Activated CD4-positive, alpha-beta memory T cell treated with anti-CD3 and anti-CD28 coated beads for 36 hours (primary cell): ENCODE measurements around the gene IFNAR2. TPM values are rescaled to one million over a fixed set of nuclear protein-coding genes. Genes with fewer than 3 reads are reported as not detected.
A peak's percentile ranks its signal among the peaks of the same experiment; 100 is the strongest.

Experiments
- CTCF ChIA-PET: fragments of 350-600 bp; sonication (Branson Sonifier 250); formaldehyde crosslinking; loops from one replicate; lab custom pipeline; 2021; ENCODE audit warnings: antibody characterized with exemption, inconsistent platforms; lab: Charles Lee
- POLR2A ChIA-PET: fragments of 350-600 bp; sonication (Branson Sonifier 250); formaldehyde crosslinking; loops from one replicate; lab custom pipeline; 2021; ENCODE audit warnings: antibody characterized with exemption; lab: Charles Lee
- DNase-seq: peaks from one replicate; pipeline ENCODE4 v3.0.0-alpha.2; 2020
- H3K27ac Mint-ChIP-seq: one replicate; pipeline ENCODE4 v1.8.0; 2021; ENCODE audit warnings: mixed read lengths
- H3K27me3 Mint-ChIP-seq: one replicate; pipeline ENCODE4 v1.8.0; 2021; ENCODE audit warnings: mixed read lengths
- H3K36me3 Mint-ChIP-seq: one replicate; pipeline ENCODE4 v1.8.0; 2021; ENCODE audit warnings: mixed read lengths
- H3K4me1 Mint-ChIP-seq: one replicate; pipeline ENCODE4 v1.8.0; 2021; ENCODE audit warnings: low read depth, mixed read lengths
- H3K4me3 Mint-ChIP-seq: one replicate; pipeline ENCODE4 v1.8.0; 2021; ENCODE audit warnings: mild to moderate bottlenecking, mixed read lengths
- H3K9me3 Mint-ChIP-seq: one replicate; pipeline ENCODE4 v1.8.0; 2021; ENCODE audit warnings: mixed read lengths
- intact Hi-C: fragments of 100-400 bp; cut with micrococcal nuclease; formaldehyde crosslinking; loops from one replicate; pipeline ENCODE4 v1.15.1; 2023
- total RNA-seq, 2 experiments: library from RNA; stranded (reverse); gene quantifications; one replicate each; pipeline ENCODE4 v1.2.3, GENCODE V29; 2021

IFNAR2 gene
- total RNA-seq, 2 experiments from 2014 or later: 29.9 to 30.1 TPM

- peaks cover 48% of the 10 kb centered on the region for H3K36me3 Mint-ChIP-seq
- DNase-seq: peak; percentile 66
- H3K27me3 Mint-ChIP-seq: no peaks in the 10 kb centered on the region
- H3K27ac Mint-ChIP-seq: peak overlapping the region; percentile 79
- no peaks in the 10 kb centered on the region for H3K9me3 Mint-ChIP-seq
- peak overlapping the region; percentile 99 for H3K4me3 Mint-ChIP-seq
- H3K4me1 Mint-ChIP-seq: peaks cover 65% of the 10 kb centered on the region
- intact Hi-C loops: loop anchor here (1.0 to 5.0 kb wide), 5 partner anchors 30 to 273 kb away; partner anchors contain the start of genes GART, IFNAR1 and SON
- CTCF ChIA-PET: interaction anchor here (0.6 to 1.3 kb wide), 6 partner anchors 10 to 177 kb away, joined by 3 to 5 read pairs (median 3); no protein-coding TSS in a partner anchor
- POLR2A ChIA-PET: interaction anchor here (0.6 to 1.2 kb wide), 4 partner anchors 13 to 41 kb away, joined by 3 to 6 read pairs (median 3); no protein-coding TSS in a partner anchor
Measured at GRCh38 chr21:33268737-33269441, 39.2 kb downstream of the IFNAR2 start.

GRCh38 chr21:33270986-33271385, 41.2 kb downstream of the IFNAR2 start:
- no peaks in the 10 kb centered on the region for H3K27me3 Mint-ChIP-seq
- CTCF ChIA-PET: no interaction called here

GRCh38 chr21:33273044-33273443, 43.3 kb downstream of the IFNAR2 start:
- Mint-ChIP-seq H3K4me3 (no peak overlapping the region), H3K27ac (no peak overlapping the region), H3K27me3 (no peaks in the 10 kb centered on the region), H3K9me3 (no peaks in the 10 kb centered on the region), H3K36me3 (peaks cover 52% of the 10 kb centered on the region), H3K4me1 (peaks cover 40% of the 10 kb centered on the region)
- DNase-seq: no peak
- ChIA-PET POLR2A (interaction anchor here (1.4 kb wide), 1 partner anchor 17 kb away, joined by 3 read pairs; no protein-coding TSS in a partner anchor), CTCF (no interaction called here)
- intact Hi-C loops: no loop called here

More at GRCh38 chr21:33270986-33271385, 41.2 kb downstream of the IFNAR2 start:
- Mint-ChIP-seq H3K9me3 (no peaks in the 10 kb centered on the region), H3K4me1 (peaks cover 53% of the 10 kb centered on the region), H3K4me3 (no peak overlapping the region), H3K36me3 (peaks cover 51% of the 10 kb centered on the region), H3K27ac (no peak overlapping the region)
- no peak for DNase-seq
- intact Hi-C loops: no loop called here
- POLR2A ChIA-PET: no interaction called here

GRCh38 chr21:33278721-33279120, 49.0 kb downstream of the IFNAR2 start:
- intact Hi-C loops: no loop called here
- POLR2A ChIA-PET: no interaction called here
- Mint-ChIP-seq H3K27ac (no peak overlapping the region), H3K9me3 (peaks cover 3% of the 10 kb centered on the region), H3K36me3 (peaks cover 49% of the 10 kb centered on the region), H3K4me1 (peaks cover 2% of the 10 kb centered on the region), H3K4me3 (no peak overlapping the region), H3K27me3 (no peaks in the 10 kb centered on the region)
- CTCF ChIA-PET: interaction anchor here (0.7 to 1.5 kb wide), 2 partner anchors 81 to 338 kb away, joined by 4 to 5 read pairs; no protein-coding TSS in a partner anchor
- DNase-seq: no peak

GRCh38 chr21:33279330-33279820, 49.6 kb downstream of the IFNAR2 start:
- Mint-ChIP-seq H3K9me3 (peaks cover 3% of the 10 kb centered on the region), H3K4me1 (no peaks in the 10 kb centered on the region), H3K36me3 (peaks cover 52% of the 10 kb centered on the region), H3K4me3 (no peak overlapping the region), H3K27me3 (no peaks in the 10 kb centered on the region), H3K27ac (no peak overlapping the region)
- CTCF ChIA-PET: interaction anchor here (0.5 to 1.5 kb wide), 2 partner anchors 11 to 82 kb away, joined by 3 to 5 read pairs; no protein-coding TSS in a partner anchor
- intact Hi-C loops: no loop called here
- no peak for DNase-seq
- POLR2A ChIA-PET: no interaction called here

Other genes starting within 250 kb of the IFNAR2 start
- gene OLIG2, start 204.0 kb upstream of the IFNAR2 start, total RNA-seq: not detected
- not detected for gene OLIG1, start 159.8 kb upstream of the IFNAR2 start, total RNA-seq
- 10 to 100 TPM; 31.3 to 32.5 TPM for gene IL10RB, start 36.4 kb downstream of the IFNAR2 start, total RNA-seq
- gene IFNAR1, start 95.0 kb downstream of the IFNAR2 start, total RNA-seq: 10 to 100 TPM; 28.0 to 32.0 TPM
- gene IFNGR2, start 173.5 kb downstream of the IFNAR2 start, total RNA-seq: 10 to 100 TPM; 14.3 to 17.0 TPM